ENCODE data around the gene PPP2R2C. TPM values are rescaled to one million over a fixed set of nuclear protein-coding genes. Genes with fewer than 3 reads are reported as not detected.

PPP2R2C gene
- total and polyA plus RNA-seq, 10 of the 15 experiments (the other 5 are each of a cell fraction or from before 2014, with no cell fraction given), result 0.13 to 0.15 TPM; not detected in 8

GRCh38 chr4:6351246-6352000 is 121.0 kb downstream of the PPP2R2C start (continued):
- TF ChIP-seq CUX1 (IDR thresholded peaks at IDR 0.05; ENCODE audit: insufficient replicate concordance, low read depth, low read length) (no peak), IKZF2 (IDR thresholded peaks at IDR 0.05) (no peak), PKNOX1 (IDR thresholded peaks at IDR 0.05) (no peak), HSF1 (IDR thresholded peaks at IDR 0.05; ENCODE audit: low read depth, low read length) (no peak), CBFB (IDR thresholded peaks at IDR 0.05; ENCODE audit: low read depth) (no peak), MYB (IDR thresholded peaks at IDR 0.05; ENCODE audit: borderline replicate concordance, low read depth, low read length) (no peak), YY1 (IDR thresholded peaks at IDR 0.05; ENCODE audit: low read depth, low read length) (no peak), HDAC6 (IDR thresholded peaks at IDR 0.05; ENCODE audit: unreplicated experiment) (no peak), TCF7 (IDR thresholded peaks at IDR 0.05; ENCODE audit: borderline replicate concordance) (no peak)

Data from GM12878 (cell line).